GM21576 (cell line): ENCODE results near the gene GLRX.
"Not testable (repeated sequence)": the region's sequence is repeated elsewhere in the genome, so short reads cannot be mapped to it uniquely, and the experiment has no call there.

ENCODE experiments used
- ATAC-seq: cut with Tn5 transposase; IDR thresholded peaks from one replicate; pipeline ENCODE4 v1.9.1; 2021; ENCODE audit warnings: mild to moderate bottlenecking, moderate library complexity; ENCODE audit not compliant: unreplicated experiment

GLRX gene

DNA sequence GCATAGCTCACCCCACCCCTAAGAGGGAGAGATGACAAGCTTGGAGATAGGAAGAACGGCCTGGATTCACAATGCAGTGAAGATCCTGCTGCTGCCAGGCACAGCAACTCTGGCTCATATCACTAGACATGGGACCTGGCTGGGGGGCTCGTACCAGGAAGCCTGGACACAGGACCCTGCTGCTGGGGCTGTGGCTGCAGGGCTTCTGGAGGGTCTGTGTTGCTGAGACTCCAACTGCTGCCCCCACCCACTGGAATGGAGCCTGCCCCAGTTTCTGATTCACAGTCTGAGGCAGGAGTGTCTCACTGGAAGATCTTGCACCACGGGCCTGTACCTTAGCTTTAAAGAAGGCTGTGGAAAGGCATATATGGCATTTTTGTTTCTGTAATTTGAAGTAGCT lies 31.0 kb upstream of the GLRX start:
- no peak for ATAC-seq

DNA sequence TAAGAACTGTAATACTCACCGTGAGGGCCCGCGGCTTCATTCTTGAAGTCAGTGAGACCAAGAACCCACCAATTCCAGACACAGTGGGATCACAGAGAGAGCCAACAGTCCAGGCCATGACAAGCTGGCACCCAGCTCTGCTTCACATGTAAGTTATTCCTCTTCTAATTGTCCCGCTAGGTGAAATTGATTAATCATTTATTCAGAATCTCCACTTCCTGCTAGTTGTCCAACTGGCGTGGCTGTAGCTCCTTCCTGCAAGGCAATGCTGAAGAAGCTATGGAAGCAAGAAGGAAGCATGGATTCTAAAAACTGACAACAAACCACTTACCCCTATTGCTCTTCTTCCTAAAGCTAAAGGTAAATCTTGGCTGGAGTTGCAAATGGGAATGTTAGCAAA lies 30.0 kb upstream of the GLRX start:
- no peak for ATAC-seq

GRCh38 chr5:95851141-95851540 lies 28.6 kb upstream of the GLRX start:
- ATAC-seq = not testable (repeated sequence)

GRCh38 chr5:95850391-95850894 lies 27.9 kb upstream of the GLRX start:
- ATAC-seq = no peak

DNA sequence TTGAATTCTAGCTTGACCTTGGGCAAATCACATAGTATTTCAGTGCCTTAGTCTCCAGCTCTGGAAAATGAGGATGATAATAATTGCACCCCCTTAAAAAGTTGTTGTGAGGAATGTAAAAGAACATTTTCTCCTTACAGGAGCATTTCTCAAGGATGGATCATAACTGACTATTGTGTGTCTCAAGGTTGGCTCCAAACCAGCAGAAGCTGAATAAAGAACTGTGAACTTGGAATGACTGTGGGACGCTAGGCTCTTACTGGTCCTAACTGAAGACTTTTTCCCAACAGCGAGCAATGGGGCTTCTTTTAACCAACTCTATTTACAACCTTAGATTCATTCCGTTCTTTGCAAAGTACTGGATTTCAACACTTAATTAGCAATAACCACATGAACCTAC lies 26.2 kb upstream of the GLRX start:
- ATAC-seq = no peak

DNA sequence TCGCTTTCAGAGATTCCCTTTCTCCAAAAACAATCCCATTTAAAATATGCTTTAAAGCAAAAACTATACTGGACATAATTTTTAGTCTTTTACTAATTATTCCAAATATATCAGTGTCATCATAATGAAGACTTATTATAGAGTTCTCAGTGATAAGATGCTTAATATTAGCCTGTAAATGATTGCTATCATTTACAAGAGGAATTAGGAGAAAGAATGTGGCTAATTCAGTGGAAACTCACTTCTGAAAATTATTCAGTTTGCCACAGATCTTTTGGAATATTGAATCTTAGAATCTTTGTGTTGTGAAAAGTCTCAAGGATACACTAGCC lies 24.7 kb upstream of the GLRX start:
- ATAC-seq = no peak

DNA sequence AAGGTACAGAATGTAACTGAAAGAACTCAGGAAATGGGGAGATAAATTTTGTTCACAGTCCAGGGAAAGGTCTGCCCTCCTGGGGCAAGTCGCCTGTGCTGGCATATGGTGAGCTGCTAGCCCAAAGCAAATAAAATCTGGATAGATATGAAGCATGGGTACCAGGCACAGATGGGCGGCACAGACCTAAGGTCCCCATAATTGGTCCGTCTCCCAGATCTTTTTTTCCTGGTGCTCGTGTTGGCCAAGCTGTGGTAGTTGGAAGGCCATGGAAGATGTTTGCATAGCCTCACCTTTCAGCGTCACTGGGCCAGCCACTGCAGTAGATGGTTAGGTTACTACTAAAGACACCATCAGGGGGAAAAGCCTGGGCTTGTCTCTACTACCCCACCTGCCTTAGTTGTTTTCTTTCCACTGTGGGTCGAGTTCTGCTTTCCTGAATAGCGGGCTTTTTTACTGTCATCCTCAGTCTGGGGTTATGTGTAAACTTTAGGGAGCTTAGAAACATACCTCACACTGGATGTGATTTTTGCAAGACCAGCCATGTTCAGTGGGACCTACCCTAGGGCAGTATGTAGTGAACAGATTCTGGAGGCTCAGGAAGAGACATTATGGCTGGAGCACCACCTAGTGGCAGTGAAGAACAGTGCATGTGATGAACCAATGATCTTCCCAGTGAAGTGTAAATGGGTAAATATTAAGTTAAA lies 24.2 kb upstream of the GLRX start:
- peak; percentile 74 for ATAC-seq

- no peak for ATAC-seq
Measured at GRCh38 chr5:95845391-95845790, 22.9 kb upstream of the GLRX start.

DNA sequence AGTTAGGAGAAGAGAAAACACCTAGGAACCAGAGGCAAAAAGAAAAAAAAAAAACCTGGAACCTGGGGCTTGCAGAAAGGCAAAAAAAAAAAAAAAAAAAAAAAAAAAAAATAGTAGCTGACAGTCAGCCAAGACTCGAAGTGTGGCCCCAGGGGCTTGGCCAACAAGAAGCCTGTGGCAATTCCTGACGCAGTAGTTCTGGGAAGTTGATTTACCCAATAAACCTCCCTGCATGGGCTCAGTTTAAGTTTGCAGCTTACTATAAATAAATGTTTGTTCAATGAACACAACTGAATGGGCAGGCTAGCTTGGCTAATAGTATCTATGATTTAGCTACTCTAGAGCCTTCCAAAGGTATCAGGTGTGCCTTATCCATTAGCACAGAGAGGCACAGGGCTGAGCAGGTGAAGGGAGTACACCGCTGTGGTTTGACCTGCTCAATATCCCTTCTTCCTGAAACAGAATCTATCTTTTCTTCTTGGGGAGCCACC lies 21.3 kb upstream of the GLRX start:
- ATAC-seq = no peak

- peak; percentile 91 for ATAC-seq
Measured at GRCh38 chr5:95842854-95843544, 20.5 kb upstream of the GLRX start.

DNA sequence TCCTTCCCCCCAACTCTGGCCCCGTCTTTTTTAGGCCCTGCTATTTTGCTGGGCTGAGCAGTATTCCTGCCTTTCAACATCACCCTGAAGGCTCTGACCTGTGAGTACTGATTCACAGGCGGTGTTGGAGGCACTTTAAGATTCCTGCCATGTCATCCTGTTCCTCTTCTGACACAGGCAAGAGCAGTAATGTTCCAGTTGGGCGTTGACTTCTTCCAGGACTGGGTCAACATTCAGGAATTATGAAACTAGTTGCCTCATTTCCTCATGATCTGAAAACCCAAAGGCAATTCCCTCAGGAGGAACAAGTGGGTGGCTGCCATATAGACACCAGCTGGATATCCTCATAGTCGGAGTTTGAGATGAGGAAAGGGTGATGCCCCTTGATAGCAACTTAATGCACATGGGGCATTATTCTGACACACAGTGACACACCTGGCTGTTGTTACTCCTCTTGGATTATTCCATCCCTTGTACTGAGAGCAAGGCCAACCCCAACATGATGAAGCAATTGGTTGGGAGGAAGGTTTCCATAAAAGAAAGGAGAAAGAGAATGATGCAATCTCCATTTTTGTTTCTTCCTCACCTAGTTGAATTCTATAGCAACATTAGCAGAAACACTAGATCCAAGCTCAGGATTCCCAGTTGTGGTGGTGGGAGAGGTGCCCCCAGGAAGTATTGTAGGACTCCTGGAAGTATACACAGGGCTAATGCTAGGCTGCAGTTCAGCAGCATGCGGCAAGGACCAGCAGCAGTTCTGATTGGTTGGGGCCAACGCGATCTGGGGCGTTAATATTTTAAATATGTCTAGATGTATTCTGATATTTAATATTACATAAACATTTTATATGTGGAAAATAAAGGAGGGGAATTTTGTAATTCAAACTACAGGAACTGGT lies 19.6 kb upstream of the GLRX start:
- no peak for ATAC-seq

DNA sequence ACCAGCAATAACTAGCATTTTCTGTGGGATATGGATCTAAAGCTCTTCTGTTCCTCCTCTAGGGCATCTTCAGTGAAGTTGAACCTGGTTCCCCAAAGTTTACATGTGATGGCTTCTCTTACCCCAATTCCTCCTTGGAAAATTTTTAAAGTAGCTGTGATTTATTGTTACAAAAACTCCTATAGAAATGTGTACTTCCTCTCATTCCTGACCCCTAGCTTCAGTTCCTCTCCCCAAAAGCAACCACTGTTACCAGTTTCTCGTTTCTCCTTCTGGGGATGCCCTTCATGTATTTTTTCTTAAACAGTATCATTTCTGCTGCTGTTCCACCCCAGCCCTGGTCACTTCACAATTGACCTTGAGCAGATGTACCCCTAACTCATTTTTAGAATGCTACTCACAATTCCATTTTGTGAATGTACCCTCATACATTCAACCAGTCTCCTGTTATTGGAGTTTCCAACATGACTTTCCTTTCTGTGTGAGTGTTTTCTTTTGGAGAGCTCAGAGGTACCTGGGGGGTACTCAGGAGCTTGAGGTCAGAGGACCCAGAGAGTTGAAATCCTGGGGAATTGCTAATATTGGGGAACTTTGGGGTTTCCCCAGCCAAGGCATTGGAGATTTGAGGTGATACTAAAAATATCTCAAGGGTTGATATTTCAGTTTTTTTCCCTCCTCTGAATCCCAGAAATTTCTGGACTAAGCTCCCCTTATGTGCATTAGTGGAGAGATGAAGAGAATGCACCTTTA lies 18.6 kb upstream of the GLRX start:
- ATAC-seq = no peak

DNA sequence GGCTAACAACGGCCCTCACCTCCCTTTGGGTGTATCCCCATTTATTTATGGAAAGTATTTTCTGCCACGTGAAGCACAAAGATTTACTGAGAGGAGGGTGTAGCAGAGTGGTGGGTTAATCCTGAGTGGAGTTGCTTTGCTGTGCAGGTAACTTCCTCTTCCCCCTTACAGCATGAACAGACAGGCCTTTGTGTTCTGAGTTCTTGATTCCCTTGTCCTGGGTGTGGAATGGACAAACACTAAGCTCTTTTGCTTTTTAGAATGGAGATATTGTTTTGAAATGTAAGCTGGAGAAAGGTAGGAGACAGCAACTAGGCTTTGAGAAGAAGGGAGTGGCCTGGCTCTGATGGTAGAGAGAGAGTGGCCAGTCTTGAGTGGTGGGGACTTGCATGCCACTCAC lies 17.1 kb upstream of the GLRX start:
- ATAC-seq = no peak

GRCh38 chr5:95838556-95838955 lies 16.0 kb upstream of the GLRX start:
- no peak for ATAC-seq

DNA sequence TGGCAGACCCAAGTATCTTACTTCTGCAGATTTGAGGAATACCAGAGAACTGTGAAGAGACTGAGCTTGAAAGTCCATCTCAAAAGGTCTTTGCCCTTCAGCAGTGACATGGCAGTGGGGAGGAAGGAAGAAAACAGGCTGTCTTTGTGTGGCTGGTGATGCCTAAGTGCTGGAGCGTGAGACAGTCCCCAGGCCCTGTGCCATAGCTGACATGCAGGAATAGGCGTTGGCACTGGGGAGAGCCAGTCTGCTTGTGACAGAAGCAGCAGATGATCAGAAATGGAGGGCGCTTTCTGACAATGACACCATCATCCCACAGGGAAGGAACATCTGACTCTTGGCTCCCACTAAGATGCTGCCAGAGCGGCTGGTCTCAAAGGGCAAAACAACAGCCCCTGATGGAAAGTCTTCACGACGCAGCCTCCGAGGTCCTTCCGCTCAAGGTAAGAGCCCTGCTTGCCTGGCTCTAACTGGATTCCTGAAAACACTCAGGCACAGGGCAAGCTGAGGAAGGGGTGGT lies 15.5 kb upstream of the GLRX start:
- no peak for ATAC-seq

DNA sequence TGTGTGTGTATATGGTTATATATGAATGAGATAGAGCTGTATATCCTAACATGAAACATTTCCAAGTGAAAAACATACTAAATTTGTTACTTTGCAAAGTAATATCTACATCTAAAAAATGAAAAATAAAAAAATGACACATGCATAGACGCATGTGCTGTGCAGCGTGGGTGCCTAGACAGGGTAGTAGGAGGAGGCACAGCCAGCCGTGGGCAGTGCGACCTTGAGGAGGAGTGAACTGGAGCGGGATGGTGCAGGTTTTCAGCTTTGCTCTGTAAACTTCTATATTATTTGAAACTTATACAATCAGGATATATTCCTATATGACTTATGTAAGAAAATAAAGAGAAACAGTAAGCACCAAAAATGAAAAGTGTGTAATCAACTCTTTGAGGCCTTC lies 15.0 kb upstream of the GLRX start:
- ATAC-seq = no peak

GRCh38 chr5:95836971-95837370 lies 14.4 kb upstream of the GLRX start:
- ATAC-seq = not testable (repeated sequence)

DNA sequence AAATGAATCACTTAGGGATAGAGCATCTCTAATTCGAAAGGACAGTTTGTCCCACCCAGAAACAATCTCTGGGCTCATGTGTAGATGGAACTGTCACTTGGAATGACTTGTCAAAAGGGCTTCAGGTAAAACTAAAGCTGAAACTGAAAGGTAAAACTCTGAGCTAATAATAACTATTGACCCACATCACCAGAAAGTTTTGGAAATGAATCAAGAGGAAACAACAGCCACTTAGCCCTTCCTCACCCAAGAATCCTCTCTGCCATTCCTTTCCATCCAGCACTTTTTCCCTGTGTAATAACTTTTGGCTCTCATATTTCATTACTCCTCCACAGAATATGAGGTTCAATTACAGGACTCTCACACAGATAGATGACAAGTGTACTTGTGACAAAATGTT lies 14.0 kb upstream of the GLRX start:
- ATAC-seq = no peak

DNA sequence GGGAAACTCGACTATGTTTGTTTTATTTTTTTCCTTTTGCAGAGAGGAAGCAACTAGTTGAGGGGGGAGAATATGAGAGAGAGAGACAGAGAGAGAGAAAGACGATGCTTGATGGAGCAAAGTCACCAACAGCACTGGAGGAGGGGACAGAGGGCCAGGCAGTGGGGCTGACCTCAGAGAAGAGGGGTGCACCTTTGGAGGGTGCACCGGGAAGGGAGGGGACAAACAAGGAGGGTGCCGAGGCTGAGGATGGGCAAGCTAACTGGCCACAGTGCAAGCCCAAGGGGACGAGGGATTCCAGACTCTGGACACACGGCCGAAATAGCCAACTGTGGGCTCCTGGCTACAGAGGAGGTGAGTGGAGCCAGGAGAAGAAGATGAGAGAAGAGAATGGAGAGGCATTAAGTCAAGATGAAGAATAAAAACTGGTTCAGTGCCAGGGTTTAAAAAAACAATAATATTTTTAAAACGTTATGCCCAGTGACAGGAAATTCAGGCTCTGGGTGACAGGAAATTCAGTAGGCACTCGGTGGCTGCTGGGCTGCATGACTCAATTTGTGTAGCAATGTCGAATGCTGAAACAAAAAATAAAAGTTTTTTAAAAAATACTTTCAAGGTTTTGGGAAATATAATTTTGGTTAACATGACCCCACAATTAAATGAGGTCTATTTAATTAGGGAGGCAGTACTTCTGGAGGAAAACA lies 13.3 kb upstream of the GLRX start:
- no peak for ATAC-seq

GRCh38 chr5:95832664-95833063 lies 10.1 kb upstream of the GLRX start:
- ATAC-seq = no peak
